ENCODE measurements around the gene ADGRA3. TPM values are rescaled to one million over a fixed set of nuclear protein-coding genes. Genes with fewer than 3 reads are reported as not detected.

ADGRA3 gene
- total and polyA plus RNA-seq, 8 donors = 13.4 to 27.4 (median 17.6) TPM

DNA sequence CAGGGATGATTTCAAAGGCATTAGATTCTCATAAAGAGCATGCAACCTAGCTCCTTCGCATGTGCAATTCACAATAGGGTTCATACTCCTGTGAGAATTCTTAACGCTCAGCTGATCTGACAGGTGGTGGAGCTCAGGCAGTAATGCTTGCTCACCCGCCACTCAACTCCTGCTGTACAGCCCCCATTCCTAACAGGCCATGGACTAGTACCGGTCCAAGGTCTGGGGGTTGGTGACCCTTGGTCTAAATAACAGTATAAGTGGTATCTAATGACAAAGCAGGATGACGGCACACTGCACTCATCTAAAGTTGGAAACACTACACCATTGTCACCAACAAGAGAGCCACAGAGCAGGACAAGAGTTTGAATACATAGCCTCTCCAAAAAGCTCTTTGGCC, 28.5 kb downstream of the ADGRA3 start:
- WGBS, 2 donors = 76 to 77% methylated on average over 5 of the region's 5 CpGs
- DNase-seq = no peak
- Histone ChIP-seq H3K36me3 (no peaks in the 10 kb centered on the region), H3K27ac (no peak overlapping the region), H3K4me1 (peaks cover 0 to 24% (median 6%) of the 10 kb centered on the region in 3 donors), H3K27me3 (no peaks in the 10 kb centered on the region), H3K4me3 (no peak overlapping the region), H3K9me3 (no peaks in the 10 kb centered on the region)
- intact Hi-C loops (cut with DNase I) = no loop called here
- no peak for ATAC-seq
- TF ChIP-seq, protein P1, sequence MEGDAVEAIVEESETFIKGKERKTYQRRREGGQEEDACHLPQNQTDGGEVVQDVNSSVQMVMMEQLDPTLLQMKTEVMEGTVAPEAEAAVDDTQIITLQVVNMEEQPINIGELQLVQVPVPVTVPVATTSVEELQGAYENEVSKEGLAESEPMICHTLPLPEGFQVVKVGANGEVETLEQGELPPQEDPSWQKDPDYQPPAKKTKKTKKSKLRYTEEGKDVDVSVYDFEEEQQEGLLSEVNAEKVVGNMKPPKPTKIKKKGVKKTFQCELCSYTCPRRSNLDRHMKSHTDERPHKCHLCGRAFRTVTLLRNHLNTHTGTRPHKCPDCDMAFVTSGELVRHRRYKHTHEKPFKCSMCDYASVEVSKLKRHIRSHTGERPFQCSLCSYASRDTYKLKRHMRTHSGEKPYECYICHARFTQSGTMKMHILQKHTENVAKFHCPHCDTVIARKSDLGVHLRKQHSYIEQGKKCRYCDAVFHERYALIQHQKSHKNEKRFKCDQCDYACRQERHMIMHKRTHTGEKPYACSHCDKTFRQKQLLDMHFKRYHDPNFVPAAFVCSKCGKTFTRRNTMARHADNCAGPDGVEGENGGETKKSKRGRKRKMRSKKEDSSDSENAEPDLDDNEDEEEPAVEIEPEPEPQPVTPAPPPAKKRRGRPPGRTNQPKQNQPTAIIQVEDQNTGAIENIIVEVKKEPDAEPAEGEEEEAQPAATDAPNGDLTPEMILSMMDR (IDR thresholded peaks at IDR 0.05) = no peak
- FAIRE-seq = no peak

DNA sequence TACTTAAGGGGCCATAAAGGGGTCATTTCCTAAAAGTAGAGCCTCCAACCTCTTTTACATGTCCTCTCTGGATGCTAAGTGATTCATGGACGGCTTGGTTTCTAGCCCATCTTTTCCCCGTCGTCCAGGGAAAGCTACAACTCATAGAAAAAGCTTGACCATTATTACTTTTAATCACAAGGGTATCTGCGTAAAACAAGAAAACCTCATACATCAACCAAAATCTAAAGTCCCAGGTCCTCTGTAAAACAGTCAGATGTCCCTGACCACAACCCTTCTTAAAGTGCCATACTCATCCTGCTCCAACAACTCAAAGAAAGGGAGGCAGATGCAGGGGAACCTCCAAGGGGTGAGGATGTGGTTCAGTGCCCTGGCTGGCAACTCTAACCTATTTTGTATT, 29.6 kb downstream of the ADGRA3 start:
- intact Hi-C loops (cut with DNase I) = no loop called here
- H3K36me3 ChIP-seq = no peaks in the 10 kb centered on the region
- peak overlapping the region in 3 of 4 donors; percentile 15 to 41 (median 33) for H3K27ac ChIP-seq
- WGBS, 2 donors = 81 to 84% methylated on average over 4 of the region's 4 CpGs
- ATAC-seq (no peak), DNase-seq (no peak), FAIRE-seq (no peak)
- TF ChIP-seq, protein P1 (IDR thresholded peaks at IDR 0.05) = no peak
- peaks cover 4 to 24% (median 8%) of the 10 kb centered on the region in 3 donors for H3K4me1 ChIP-seq
- no peaks in the 10 kb centered on the region for H3K27me3 ChIP-seq
- no peak overlapping the region for H3K4me3 ChIP-seq
- H3K9me3 ChIP-seq = no peaks in the 10 kb centered on the region

DNA sequence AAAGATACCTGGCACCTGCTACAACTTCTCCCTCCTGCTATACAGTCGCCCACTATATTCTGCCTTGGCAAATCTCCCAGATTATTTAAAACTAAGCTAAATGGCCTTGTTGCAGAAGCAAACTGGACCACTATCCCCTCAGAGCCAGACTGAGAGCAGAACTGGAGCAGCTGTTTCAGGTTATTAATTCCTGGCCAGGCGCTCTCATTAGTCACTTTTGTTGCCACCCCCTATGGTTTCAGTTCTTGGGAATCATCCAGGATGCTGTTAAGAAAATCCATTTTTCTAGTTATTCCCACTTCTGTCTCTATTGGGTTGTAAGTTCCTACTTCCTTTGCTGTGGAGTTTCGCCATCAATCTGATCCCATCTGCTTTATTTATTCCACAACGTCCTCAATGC, 30.1 kb downstream of the ADGRA3 start:
- intact Hi-C loops (cut with DNase I) = no loop called here
- Histone ChIP-seq H3K4me1 (peaks cover 5 to 18% (median 13%) of the 10 kb centered on the region in 3 donors), H3K27me3 (no peaks in the 10 kb centered on the region), H3K4me3 (no peak overlapping the region), H3K9me3 (no peaks in the 10 kb centered on the region), H3K36me3 (no peaks in the 10 kb centered on the region), H3K27ac (peak overlapping the region in 3 of 4 donors; percentile 15 to 41 (median 33))
- WGBS, 2 donors = 55% methylated on average over 4 of the region's 4 CpGs
- DNase-seq (peak in 1 of 6 donors; percentile 14), FAIRE-seq (no peak), ATAC-seq (peak in 3 of 4 donors; percentile 66 to 67 (median 67))
- TF ChIP-seq, protein P1 (IDR thresholded peaks at IDR 0.05) = no peak

DNA sequence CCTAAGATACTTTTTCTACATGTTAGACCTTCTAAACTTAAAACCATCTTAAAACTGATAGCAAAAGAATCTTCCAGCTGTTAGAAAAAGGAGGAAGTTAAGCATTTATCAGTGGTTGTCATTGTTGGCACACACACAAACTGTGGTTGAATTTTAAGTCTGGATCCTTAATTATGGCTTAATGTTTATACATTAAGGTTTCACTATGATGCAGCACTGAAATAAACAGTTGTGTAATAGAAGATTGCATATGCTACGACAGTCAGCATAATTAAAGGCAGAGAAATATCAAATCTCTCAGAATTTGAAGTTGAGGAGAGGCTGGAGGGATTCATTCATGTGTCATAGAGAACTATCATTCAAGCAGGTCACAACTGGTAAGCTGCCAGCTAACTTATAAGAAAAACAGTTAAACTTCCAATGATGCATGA, 32.3 kb downstream of the ADGRA3 start:
- DNase-seq = no peak
- no peaks in the 10 kb centered on the region for H3K27me3 ChIP-seq
- ATAC-seq = no peak
- TF ChIP-seq, protein P1 (IDR thresholded peaks at IDR 0.05) = no peak
- no peaks in the 10 kb centered on the region for H3K9me3 ChIP-seq
- no peak overlapping the region for H3K27ac ChIP-seq
- no peaks in the 10 kb centered on the region for H3K36me3 ChIP-seq
- H3K4me3 ChIP-seq = no peak overlapping the region
- H3K4me1 ChIP-seq = peaks cover 13 to 20% (median 14%) of the 10 kb centered on the region in 3 donors
- intact Hi-C loops (cut with DNase I) = no loop called here
- FAIRE-seq = no peak
- 66 to 79% methylated on average over 1 of the region's 1 CpG for WGBS, 2 donors

DNA sequence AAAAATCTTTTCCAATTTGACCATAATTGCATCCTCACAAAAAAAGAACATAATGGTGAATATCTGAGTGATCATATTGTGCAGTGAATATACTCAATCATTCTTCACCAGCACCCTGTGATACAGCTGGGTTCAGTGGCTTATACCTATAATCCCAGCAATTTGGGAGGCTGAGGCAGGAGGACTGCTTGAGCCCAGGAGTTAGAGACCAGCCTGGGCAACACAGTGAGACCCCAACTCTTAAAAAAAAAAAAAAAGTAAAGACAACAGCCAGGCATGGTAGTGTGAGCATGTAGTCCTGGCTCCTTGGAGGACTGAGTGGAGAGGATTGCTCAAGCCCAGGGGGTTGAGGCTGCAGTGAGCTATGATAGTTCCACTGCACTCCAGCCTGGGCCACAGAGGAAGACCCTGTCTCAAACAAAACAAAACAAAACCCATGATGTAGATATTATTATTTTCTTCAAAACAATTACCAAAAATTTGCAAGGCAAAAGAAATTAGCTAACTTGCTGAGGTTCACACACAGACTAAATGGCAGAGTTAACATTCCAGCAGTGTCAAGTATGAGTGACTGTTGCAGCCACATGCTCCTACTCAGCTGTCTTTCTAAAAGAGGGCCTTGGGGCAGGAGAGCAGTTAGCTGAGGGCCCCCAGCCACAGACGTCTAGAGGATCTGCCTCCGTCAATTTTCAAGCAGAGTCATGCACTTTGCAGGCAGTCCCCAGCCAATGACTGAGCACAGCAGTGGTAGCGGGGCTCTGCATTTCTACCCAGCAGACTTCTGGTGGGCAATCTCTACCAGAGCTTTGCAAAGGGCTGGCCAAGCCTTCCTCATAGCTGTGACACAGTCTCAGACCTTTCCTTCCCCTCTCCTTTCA, 33.4 kb downstream of the ADGRA3 start:
- H3K4me1 ChIP-seq = peaks cover 13 to 20% (median 14%) of the 10 kb centered on the region in 3 donors
- H3K9me3 ChIP-seq = no peaks in the 10 kb centered on the region
- H3K36me3 ChIP-seq = no peaks in the 10 kb centered on the region
- no peak overlapping the region for H3K4me3 ChIP-seq
- WGBS, 2 donors = 84 to 92% methylated on average over 3 of the region's 3 CpGs
- TF ChIP-seq, protein P1 (IDR thresholded peaks at IDR 0.05) = no peak
- DNase-seq = no peak
- FAIRE-seq = no peak
- H3K27me3 ChIP-seq = no peaks in the 10 kb centered on the region
- intact Hi-C loops (cut with DNase I) = no loop called here
- no peak overlapping the region for H3K27ac ChIP-seq
- ATAC-seq = no peak

Measured in pancreas (tissue), 10 donors.